HL-60 (cell line): ENCODE data around the gene PDSS2.
"Not testable (repeated sequence)": the region's sequence is repeated elsewhere in the genome, so short reads cannot be mapped to it uniquely, and the experiment has no call there.

Experiments
- POLR2AphosphoS5 ChIP-seq: IDR thresholded peaks from 2 replicates; pipeline ENCODE4 v1.6.1; 2012; ENCODE audit warnings: low read depth
- TF ChIP-seq, protein P1 (sequence below): IDR thresholded peaks from one replicate; pipeline ENCODE4 v1.5.1; 2011; ENCODE audit warnings: low read length, control low read depth, inconsistent platforms; ENCODE audit not compliant: insufficient read depth
- TF ChIP-seq, protein P2 (sequence below): IDR thresholded peaks from 2 replicates; pipeline ENCODE4 v1.6.1; 2012; ENCODE audit warnings: low read depth; ENCODE audit not compliant: insufficient replicate concordance

- TF ChIP-seq, protein P1, sequence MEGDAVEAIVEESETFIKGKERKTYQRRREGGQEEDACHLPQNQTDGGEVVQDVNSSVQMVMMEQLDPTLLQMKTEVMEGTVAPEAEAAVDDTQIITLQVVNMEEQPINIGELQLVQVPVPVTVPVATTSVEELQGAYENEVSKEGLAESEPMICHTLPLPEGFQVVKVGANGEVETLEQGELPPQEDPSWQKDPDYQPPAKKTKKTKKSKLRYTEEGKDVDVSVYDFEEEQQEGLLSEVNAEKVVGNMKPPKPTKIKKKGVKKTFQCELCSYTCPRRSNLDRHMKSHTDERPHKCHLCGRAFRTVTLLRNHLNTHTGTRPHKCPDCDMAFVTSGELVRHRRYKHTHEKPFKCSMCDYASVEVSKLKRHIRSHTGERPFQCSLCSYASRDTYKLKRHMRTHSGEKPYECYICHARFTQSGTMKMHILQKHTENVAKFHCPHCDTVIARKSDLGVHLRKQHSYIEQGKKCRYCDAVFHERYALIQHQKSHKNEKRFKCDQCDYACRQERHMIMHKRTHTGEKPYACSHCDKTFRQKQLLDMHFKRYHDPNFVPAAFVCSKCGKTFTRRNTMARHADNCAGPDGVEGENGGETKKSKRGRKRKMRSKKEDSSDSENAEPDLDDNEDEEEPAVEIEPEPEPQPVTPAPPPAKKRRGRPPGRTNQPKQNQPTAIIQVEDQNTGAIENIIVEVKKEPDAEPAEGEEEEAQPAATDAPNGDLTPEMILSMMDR = not testable (repeated sequence)
- TF ChIP-seq, protein P2, sequence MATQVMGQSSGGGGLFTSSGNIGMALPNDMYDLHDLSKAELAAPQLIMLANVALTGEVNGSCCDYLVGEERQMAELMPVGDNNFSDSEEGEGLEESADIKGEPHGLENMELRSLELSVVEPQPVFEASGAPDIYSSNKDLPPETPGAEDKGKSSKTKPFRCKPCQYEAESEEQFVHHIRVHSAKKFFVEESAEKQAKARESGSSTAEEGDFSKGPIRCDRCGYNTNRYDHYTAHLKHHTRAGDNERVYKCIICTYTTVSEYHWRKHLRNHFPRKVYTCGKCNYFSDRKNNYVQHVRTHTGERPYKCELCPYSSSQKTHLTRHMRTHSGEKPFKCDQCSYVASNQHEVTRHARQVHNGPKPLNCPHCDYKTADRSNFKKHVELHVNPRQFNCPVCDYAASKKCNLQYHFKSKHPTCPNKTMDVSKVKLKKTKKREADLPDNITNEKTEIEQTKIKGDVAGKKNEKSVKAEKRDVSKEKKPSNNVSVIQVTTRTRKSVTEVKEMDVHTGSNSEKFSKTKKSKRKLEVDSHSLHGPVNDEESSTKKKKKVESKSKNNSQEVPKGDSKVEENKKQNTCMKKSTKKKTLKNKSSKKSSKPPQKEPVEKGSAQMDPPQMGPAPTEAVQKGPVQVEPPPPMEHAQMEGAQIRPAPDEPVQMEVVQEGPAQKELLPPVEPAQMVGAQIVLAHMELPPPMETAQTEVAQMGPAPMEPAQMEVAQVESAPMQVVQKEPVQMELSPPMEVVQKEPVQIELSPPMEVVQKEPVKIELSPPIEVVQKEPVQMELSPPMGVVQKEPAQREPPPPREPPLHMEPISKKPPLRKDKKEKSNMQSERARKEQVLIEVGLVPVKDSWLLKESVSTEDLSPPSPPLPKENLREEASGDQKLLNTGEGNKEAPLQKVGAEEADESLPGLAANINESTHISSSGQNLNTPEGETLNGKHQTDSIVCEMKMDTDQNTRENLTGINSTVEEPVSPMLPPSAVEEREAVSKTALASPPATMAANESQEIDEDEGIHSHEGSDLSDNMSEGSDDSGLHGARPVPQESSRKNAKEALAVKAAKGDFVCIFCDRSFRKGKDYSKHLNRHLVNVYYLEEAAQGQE = not testable (repeated sequence)
- TF ChIP-seq POLR2AphosphoS5 = not testable (repeated sequence)
These were observed 95.2 kb downstream of the PDSS2 start for GRCh38 chr6:107364173-107364572.
